ENCODE data around the gene ACD. TPM values are rescaled to one million over a fixed set of nuclear protein-coding genes. Genes with fewer than 3 reads are reported as not detected.

The ACD gene
- 10 to 100 TPM; 50.8 to 53.7 TPM for total RNA-seq

GRCh38 chr16:67659675-67660563 lies at the start of gene ACD:
TSS of gene ACD (minus strand) at chr16:67660260. CDS start at chr16:67660220, 40 bp downstream.
- peak; percentile 92 for DNase-seq
- Mint-ChIP-seq H3K27ac (peak within 1 kb of the TSS; percentile 92), H3K4me1 (ENCODE audit: low read depth) (peaks cover 15% of the 10 kb centered on the region), H3K36me3 (ENCODE audit: low read depth) (peaks cover 13% of the 10 kb centered on the region), H3K27me3 (no peaks in the 10 kb centered on the region), H3K4me3 (peak within 1 kb of the TSS; percentile 90), H3K9me3 (no peaks in the 10 kb centered on the region)
- ATAC-seq = peak; percentile 77
- POLR2A ChIA-PET = interaction anchor here (1.2 to 5.2 kb wide), 5 partner anchors 12 to 178 kb away, joined by 3 to 100 read pairs (median 6); partner anchors contain the start of genes ATP6V0D1, CARMIL2 and CTCF
- TF ChIP-seq CTCF (IDR thresholded peaks at IDR 0.05) = no peak
- intact Hi-C loops (cut with micrococcal nuclease) = loop anchor here (10.0 kb wide), 1 partner anchor 275 kb away; the partner anchor contains the start of genes CTRL and PSMB10
- CTCF ChIA-PET = interaction anchor here (0.6 to 14.7 kb wide), 10 partner anchors 8 to 179 kb away, joined by 3 to 154 read pairs (median 8); partner anchors contain the start of genes ATP6V0D1, CARMIL2 and CTCF

DNA sequence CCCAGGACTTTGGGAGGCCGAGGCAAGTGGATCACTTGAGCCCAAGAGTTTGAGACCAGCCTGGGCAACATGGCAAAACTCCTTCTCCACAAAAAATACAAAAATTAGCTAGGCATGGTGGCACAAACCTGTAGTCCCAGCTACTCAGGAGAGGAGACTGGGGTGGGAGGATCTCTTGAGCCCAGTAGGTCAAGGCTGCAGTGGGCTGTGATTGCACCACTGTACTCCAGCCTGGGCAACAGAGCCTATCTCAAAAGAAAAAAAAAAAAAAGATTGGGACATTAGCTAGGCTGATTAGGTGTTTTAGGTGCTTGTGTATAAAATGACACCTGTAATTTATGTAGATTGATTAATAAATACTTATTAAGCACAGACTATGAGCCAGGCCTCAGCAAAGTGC lies 49.0 kb upstream of the ACD start:
- no peaks in the 10 kb centered on the region for H3K9me3 Mint-ChIP-seq
- POLR2A ChIA-PET = interaction anchor here (0.6 to 1.0 kb wide), 2 partner anchors 9 to 26 kb away, joined by 3 to 4 read pairs; no protein-coding TSS in a partner anchor
- no peak overlapping the region for H3K27ac Mint-ChIP-seq
- intact Hi-C loops (cut with micrococcal nuclease) = no loop called here
- TF ChIP-seq CTCF (IDR thresholded peaks at IDR 0.05) = no peak
- peaks cover 6% of the 10 kb centered on the region for H3K4me1 Mint-ChIP-seq (ENCODE audit: low read depth)
- no peaks in the 10 kb centered on the region for H3K27me3 Mint-ChIP-seq
- ATAC-seq (no peak), DNase-seq (no peak)
- no peak overlapping the region for H3K4me3 Mint-ChIP-seq
- CTCF ChIA-PET = interaction anchor here (0.7 kb wide), 1 partner anchor 10 kb away, joined by 3 read pairs; the partner anchor contains the start of gene GFOD2
- H3K36me3 Mint-ChIP-seq (ENCODE audit: low read depth) = peaks cover 2% of the 10 kb centered on the region

GRCh38 chr16:67708368-67708771 lies 48.3 kb upstream of the ACD start:
- ChIA-PET CTCF (no interaction called here), POLR2A (interaction anchor here (0.6 to 1.0 kb wide), 2 partner anchors 10 to 26 kb away, joined by 3 to 4 read pairs; no protein-coding TSS in a partner anchor)
- TF ChIP-seq CTCF (IDR thresholded peaks at IDR 0.05) = no peak
- intact Hi-C loops (cut with micrococcal nuclease) = no loop called here
- Mint-ChIP-seq H3K4me1 (ENCODE audit: low read depth) (peaks cover 9% of the 10 kb centered on the region), H3K4me3 (no peak overlapping the region), H3K36me3 (ENCODE audit: low read depth) (peaks cover 2% of the 10 kb centered on the region), H3K27me3 (no peaks in the 10 kb centered on the region), H3K27ac (no peak overlapping the region), H3K9me3 (no peaks in the 10 kb centered on the region)
- DNase-seq (no peak), ATAC-seq (no peak)

- H3K4me1 Mint-ChIP-seq (ENCODE audit: low read depth) = peaks cover 11% of the 10 kb centered on the region
- H3K4me3 Mint-ChIP-seq = no peak overlapping the region
- H3K27me3 Mint-ChIP-seq = no peaks in the 10 kb centered on the region
- POLR2A ChIA-PET = no interaction called here
- no peak for TF ChIP-seq CTCF (IDR thresholded peaks at IDR 0.05)
- no peak for DNase-seq
- H3K9me3 Mint-ChIP-seq = no peaks in the 10 kb centered on the region
- H3K36me3 Mint-ChIP-seq (ENCODE audit: low read depth) = peaks cover 2% of the 10 kb centered on the region
- no peak for ATAC-seq
- no peak overlapping the region for H3K27ac Mint-ChIP-seq
- intact Hi-C loops (cut with micrococcal nuclease) = no loop called here
- CTCF ChIA-PET = no interaction called here
Observed at GRCh38 chr16:67707790-67708189, 47.7 kb upstream of the ACD start.

DNA sequence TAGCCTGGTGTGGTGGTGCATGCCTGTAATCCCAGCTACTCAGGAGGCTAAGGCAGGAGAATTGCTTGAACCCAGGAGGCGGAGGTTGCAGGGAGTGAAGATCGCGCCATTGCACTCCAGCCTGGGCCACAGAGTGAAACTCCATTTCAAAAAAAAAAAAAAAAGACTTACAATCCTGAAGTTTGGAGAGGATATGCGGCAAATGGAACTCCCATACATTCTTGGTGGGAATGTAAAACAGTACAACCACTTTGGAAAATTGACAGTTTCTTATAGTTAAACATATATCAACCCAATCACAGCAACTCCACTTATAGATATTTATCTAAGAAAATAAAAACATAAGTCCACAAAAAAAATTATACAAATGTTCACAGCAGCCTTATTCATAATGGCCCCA lies 47.1 kb upstream of the ACD start:
- no peak for DNase-seq
- Mint-ChIP-seq H3K4me3 (no peak overlapping the region), H3K27ac (no peak overlapping the region), H3K36me3 (ENCODE audit: low read depth) (peaks cover 2% of the 10 kb centered on the region), H3K9me3 (no peaks in the 10 kb centered on the region), H3K4me1 (ENCODE audit: low read depth) (peaks cover 11% of the 10 kb centered on the region), H3K27me3 (no peaks in the 10 kb centered on the region)
- CTCF ChIA-PET = interaction anchor here (0.9 kb wide), 1 partner anchor 109 kb away, joined by 3 read pairs; no protein-coding TSS in a partner anchor
- no peak for TF ChIP-seq CTCF (IDR thresholded peaks at IDR 0.05)
- POLR2A ChIA-PET = no interaction called here
- intact Hi-C loops (cut with micrococcal nuclease) = no loop called here
- ATAC-seq = no peak

All from activated CD8-positive, alpha-beta T cell treated with anti-CD3 and anti-CD28 coated beads for 36 hours (primary cell).